IMR-90 (cell line): ENCODE data around the gene CP. TPM values are rescaled to one million over a fixed set of nuclear protein-coding genes. Genes with fewer than 3 reads are reported as not detected.

Experiments used
- polyA plus RNA-seq, 3 experiments: library from polyadenylated mRNA; depleted of rRNA; stranded (reverse); fragments of >200 nt; gene quantifications; 2 replicates each; pipeline ENCODE4 v1.2.3, GENCODE V29; 2012; ENCODE audit warnings: low replicate concordance in 1 of 3
- total RNA-seq: library from RNA; depleted of rRNA; stranded (reverse); fragments of >200 nt; gene quantifications from 2 replicates; pipeline ENCODE4 v1.2.3, GENCODE V29; 2012; rRNA removed

Gene CP
- total and polyA plus RNA-seq, 2 of the 4 experiments (the other 2 are of a cell fraction), result not detected

Other genes with a start within 250 kb of the CP start
- gene GYG1, start 230.3 kb downstream of the CP start, total RNA-seq, result 77.8 and 90.3 TPM in 2 replicates
- 43.6 and 48.4 TPM in 2 replicates for gene GYG1, start 230.3 kb downstream of the CP start, polyA plus RNA-seq (2012; rRNA removed)
- 39.1 and 48.0 TPM in 2 replicates for gene HLTF, start 135.3 kb downstream of the CP start, total RNA-seq
- 10.5 and 12.6 TPM in 2 replicates for gene HLTF, start 135.3 kb downstream of the CP start, polyA plus RNA-seq (2012; rRNA removed)
- gene HPS3, start 92.2 kb downstream of the CP start, total RNA-seq, result 24.2 and 25.6 TPM in 2 replicates
- 12.8 and 15.2 TPM in 2 replicates for gene HPS3, start 92.2 kb downstream of the CP start, polyA plus RNA-seq (2012; rRNA removed)
- gene TM4SF18, start 111.8 kb upstream of the CP start, total RNA-seq, result under 0.01 TPM in 1 of 2 replicates, not detected in the other
- gene TM4SF18, start 111.8 kb upstream of the CP start, polyA plus RNA-seq (2012; rRNA removed), result not detected in 2 replicates
- 232 and 366 TPM in 2 replicates for gene TM4SF1, start 155.8 kb upstream of the CP start, total RNA-seq
- gene TM4SF1, start 155.8 kb upstream of the CP start, polyA plus RNA-seq (2012; rRNA removed), result 302 and 364 TPM in 2 replicates